Right kidney (tissue), 9 donors: Measurements from ENCODE around the gene ZNF57.
"Not testable (repeated sequence)": the region's sequence is repeated elsewhere in the genome, so short reads cannot be mapped to it uniquely, and the experiment has no call there.

ENCODE experiments used
- DNase-seq: peaks from one replicate; pipeline ENCODE4 v3.0.0-alpha.2; 2016
- long read RNA-seq, 8 donors: transcript quantifications; one replicate each; lab custom pipeline, GENCODE V29; 2026

The ZNF57 gene
- long read RNA-seq, donor 1, transcript ZNF57-201 (4 exons, 2,003 nt), result major isoform, 7 of 7 reads
- long read RNA-seq, donor 1, partial matches to known transcripts, result 0 of 7 reads
- long read RNA-seq, donor 1, other reads (novel, unspliced or antisense), result 0 of 7 reads
- long read RNA-seq, donor 2, partial matches to known transcripts, result 0 of 3 reads
- long read RNA-seq, donor 2, other reads (novel, unspliced or antisense), result 0 of 3 reads
- long read RNA-seq, donor 3, result 0 reads
- long read RNA-seq, donor 4, result 0 reads
- long read RNA-seq, donor 5, partial matches to known transcripts, result 0 of 2 reads
- long read RNA-seq, donor 5, other reads (novel, unspliced or antisense), result 0 of 2 reads
- long read RNA-seq, donor 6, result 0 reads
- long read RNA-seq, donor 7, result 0 reads
- long read RNA-seq, donor 8, transcript ZNF57-201 (4 exons, 2,003 nt), result major isoform, 5 of 5 reads
- long read RNA-seq, donor 8, partial matches to known transcripts, result 0 of 5 reads
- long read RNA-seq, donor 8, other reads (novel, unspliced or antisense), result 0 of 5 reads

GRCh38 chr19:2900296-2901252 is at the start of gene ZNF57:
Gene ZNF57, plus strand, starts transcription at chr19:2900928. Its CDS starts 118 bp downstream, at chr19:2901046.
- peak; percentile 88 for DNase-seq

- no peak for DNase-seq
These were observed 48.1 kb upstream of the ZNF57 start for GRCh38 chr19:2852598-2852997.

GRCh38 chr19:2853015-2853606 is 47.6 kb upstream of the ZNF57 start:
- DNase-seq, result no peak

- DNase-seq, result no peak
These were observed 45.9 kb upstream of the ZNF57 start for GRCh38 chr19:2854849-2855248.

GRCh38 chr19:2856457-2857050 is 44.2 kb upstream of the ZNF57 start:
- DNase-seq, result no peak

DNA sequence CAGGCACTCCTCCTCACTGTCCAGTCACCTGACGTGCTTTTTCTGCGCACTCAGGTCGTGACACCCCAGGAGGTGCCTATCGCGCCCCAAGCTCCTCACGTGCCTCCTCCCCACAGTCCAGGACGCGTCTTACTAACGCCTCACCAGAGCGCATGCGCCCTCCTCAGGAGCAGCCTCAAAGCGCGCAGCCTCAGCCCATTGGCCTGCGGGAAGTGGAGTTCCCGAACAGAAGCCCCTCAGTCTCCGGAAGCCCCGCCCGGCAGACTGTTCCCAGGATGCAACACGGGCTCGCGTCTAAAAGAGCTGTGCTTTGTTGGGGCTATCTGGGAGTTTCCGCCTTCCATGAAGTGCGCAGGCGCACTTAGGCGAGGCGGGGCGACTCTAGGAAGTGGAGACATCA is 41.9 kb upstream of the ZNF57 start:
- DNase-seq, result no peak

DNA sequence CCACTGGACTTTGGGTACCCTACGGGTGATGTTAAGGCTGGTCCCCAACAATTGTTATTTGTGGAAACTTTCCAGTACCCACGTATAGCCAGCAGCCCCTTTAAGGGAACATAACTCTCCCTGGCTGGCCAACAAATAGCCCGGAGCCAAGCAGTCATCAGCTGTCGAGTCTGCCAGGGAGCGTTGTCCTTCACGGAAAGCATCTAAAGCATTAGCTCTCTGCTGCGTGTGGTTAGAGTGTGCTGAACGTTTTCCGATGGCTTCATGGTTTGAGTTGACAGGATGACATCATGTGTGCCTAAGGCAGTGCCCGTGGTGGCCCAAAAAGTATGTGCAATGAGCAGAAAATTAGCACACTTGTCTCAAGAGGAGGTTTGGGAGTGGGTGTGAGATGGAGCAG is 36.9 kb upstream of the ZNF57 start:
- no peak for DNase-seq

DNA sequence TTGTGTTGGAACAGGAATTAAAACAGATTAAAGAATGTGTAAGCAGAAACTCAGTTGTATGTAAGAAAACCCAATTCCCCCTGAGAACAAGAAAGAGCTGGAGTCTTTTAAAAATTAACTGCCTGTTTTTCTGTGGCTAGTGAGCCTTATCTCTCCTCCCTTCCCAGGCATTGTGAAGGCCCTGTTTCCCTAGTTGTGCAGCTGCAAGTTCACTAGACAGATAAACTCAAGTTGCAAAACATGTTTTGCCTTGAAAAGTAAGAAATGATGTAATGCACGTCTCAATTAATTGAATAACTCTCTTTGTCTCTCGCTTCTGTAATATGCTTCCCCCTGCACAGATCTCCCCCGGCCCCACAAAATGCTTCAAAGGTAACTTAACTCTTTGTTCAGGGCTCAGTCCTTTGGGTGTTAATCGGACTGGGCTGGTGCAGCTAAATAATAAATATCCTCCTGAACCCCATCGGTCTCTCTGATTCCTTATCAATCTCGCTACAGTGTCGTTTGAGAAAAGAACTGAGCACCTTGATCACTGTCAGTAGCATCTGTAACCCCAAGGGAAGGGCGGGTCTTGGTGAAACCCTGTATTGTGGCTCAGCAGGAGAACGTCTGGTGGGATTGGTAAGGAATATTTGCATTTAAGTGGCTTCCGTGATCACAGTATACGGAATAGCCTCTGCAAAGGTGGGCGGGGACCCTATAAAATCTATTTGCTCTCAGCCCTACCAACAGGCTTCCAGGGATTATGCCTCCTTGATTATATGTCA is 35.2 kb upstream of the ZNF57 start:
- peak; percentile 41 for DNase-seq

DNA sequence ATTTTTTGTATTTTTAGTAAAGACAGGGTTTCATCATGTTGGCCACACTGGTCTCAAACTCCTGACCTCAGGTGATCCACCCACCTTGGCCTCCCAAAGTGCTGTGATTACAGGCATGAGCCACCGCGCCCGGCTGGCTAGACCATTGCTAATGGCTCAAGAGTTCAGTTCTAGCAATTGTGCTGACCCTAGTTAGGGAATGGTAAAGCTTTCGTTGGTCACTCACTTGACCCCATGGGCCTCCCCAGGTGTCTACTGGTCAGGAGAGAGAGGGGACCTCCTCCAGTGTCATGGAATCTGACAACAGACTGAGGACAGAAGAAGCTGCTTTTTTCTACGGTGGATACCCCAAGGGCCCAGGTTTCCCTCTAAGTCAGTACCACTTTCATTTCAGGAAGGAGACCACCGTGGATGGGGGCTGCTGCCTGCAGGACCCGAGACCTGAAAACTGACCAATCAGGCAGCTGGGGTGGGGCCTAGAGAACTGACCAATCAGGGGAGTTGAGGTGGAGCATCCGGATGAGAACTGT is 34.2 kb upstream of the ZNF57 start:
- DNase-seq, result no peak

- peak; percentile 15 for DNase-seq
These were observed 33.4 kb upstream of the ZNF57 start, which contains the start of gene ZNF556 for GRCh38 chr19:2867025-2867991. Gene ZNF556, plus strand, starts transcription at chr19:2867335. Its CDS starts 87 bp downstream, at chr19:2867422.

- DNase-seq, result no peak
These were observed 31.1 kb upstream of the ZNF57 start for GRCh38 chr19:2869618-2870017.

DNA sequence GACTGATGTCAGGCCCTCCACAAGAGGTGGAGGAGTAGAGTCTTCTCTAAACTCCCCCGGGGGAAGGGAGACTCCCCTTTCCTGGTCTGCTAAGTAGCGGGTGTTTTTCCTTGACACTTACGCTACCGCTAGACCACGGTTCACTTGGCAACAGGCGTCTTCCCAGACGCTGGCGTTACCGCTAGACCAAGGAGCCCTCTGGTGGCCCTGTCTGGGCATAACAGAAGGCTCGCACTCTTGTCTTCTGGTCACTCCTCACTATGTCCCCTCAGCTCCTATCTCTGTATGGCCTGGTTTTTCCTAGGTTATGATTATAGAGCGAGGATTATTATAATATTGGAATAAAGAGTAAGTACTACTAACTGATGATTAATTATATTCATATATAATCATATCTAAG is 28.6 kb upstream of the ZNF57 start:
- not testable (repeated sequence) for DNase-seq

- no peak for DNase-seq
These were observed 23.1 kb upstream of the ZNF57 start for GRCh38 chr19:2877398-2878331.

GRCh38 chr19:2883686-2884439 is 16.9 kb upstream of the ZNF57 start:
- DNase-seq, result no peak

GRCh38 chr19:2885736-2886135 is 15.0 kb upstream of the ZNF57 start:
- no peak for DNase-seq

- peak; percentile 35 for DNase-seq
These were observed 13.3 kb upstream of the ZNF57 start for GRCh38 chr19:2887391-2887914.

DNA sequence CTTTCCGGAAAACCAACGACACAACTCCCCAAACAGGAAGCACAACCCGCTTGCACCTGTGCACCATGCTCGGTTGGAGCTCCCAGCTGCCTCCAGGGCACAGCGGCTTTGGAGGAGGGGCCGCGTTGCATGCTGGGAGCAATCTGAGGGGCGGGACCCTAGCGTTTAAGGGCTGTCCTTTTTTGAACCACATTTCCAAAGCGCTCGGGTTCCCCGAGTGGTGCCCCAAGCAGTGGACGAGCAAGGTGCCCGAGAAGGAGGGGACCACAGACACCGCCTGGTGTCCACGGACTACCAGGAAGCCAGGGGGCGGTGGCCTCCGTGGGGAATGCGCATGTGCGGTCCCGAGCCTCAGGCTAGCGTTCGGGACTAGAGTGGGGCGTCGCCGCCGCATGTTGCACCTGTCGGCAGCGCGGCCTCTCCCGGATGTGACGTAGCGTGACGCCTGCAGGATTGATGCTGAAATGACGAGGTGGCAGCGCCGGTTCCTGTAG is 11.9 kb upstream of the ZNF57 start:
- no peak for DNase-seq
